ENCODE data around the gene SLC38A5.

DNA sequence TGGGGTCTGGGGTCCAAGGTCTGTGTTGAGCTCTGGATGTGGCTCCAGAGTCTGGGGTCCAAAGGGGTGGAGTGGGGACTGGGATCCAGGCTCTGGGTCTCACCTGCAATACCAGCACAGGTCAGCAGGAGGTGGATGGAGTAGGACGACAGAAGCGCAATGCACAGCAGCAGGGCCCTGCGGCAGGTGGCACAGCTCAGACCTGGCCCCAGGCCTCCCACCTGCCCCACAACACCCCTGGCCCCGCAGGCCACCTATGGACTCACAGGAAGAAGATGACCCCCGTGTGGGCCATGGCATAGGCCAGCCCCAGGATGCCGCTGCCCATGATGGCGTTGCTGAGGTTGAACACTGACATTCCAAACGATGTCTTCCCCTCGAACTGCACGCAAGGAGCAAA, 3.4 kb downstream of the SLC38A5 start:
- no peak for TF ChIP-seq POLR2AphosphoS5 (IDR thresholded peaks at IDR 0.05)
- TF ChIP-seq, protein P1, sequence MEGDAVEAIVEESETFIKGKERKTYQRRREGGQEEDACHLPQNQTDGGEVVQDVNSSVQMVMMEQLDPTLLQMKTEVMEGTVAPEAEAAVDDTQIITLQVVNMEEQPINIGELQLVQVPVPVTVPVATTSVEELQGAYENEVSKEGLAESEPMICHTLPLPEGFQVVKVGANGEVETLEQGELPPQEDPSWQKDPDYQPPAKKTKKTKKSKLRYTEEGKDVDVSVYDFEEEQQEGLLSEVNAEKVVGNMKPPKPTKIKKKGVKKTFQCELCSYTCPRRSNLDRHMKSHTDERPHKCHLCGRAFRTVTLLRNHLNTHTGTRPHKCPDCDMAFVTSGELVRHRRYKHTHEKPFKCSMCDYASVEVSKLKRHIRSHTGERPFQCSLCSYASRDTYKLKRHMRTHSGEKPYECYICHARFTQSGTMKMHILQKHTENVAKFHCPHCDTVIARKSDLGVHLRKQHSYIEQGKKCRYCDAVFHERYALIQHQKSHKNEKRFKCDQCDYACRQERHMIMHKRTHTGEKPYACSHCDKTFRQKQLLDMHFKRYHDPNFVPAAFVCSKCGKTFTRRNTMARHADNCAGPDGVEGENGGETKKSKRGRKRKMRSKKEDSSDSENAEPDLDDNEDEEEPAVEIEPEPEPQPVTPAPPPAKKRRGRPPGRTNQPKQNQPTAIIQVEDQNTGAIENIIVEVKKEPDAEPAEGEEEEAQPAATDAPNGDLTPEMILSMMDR (IDR thresholded peaks at IDR 0.05) = no peak
- TF ChIP-seq POLR2A (IDR thresholded peaks at IDR 0.05) = no peak
- TF ChIP-seq EP300 (IDR thresholded peaks at IDR 0.05) = no peak

Data from suprapubic skin (tissue), 4 donors.